ENCODE results near the gene CPVL.

GRCh38 chr7:29105191-29105590 is 41.1 kb downstream of the CPVL start:
- no peak for TF ChIP-seq CTCF (IDR thresholded peaks at IDR 0.05)
- TF ChIP-seq POLR2A (IDR thresholded peaks at IDR 0.05) = no peak

Data from heart left ventricle (tissue), 13 donors.